ENCODE data around the gene KISS1.

GRCh38 chr1:204213668-204214662, 17.7 kb upstream of the KISS1 start, which contains the start of gene GOLT1A:
- no peak for TF ChIP-seq CTCF (IDR thresholded peaks at IDR 0.05; ENCODE audit: low read depth, low read length, poor library complexity, severe bottlenecking)
- TF ChIP-seq EZH2phosphoT487 (IDR thresholded peaks at IDR 0.05; ENCODE audit: borderline replicate concordance, low read length): no peak

Measured in DOHH2 (cell line).